H9 (cell line): ENCODE results near the gene KIF5A. TPM values are rescaled to one million over a fixed set of nuclear protein-coding genes. Genes with fewer than 3 reads are reported as not detected.

Source experiments
- DNase-seq: peaks from one replicate; pipeline ENCODE4 v3.0.0-alpha.2; 2017
- H2AFZ ChIP-seq: one replicate; pipeline ENCODE4 v1.6.1; 2013; ENCODE audit warnings: mild to moderate bottlenecking, low read length, control low read depth, moderate library complexity
- H2AK5ac ChIP-seq: 2 replicates; pipeline ENCODE4 v1.6.1; 2013; ENCODE audit warnings: low read length, control low read depth, mixed read lengths; ENCODE audit not compliant: insufficient read length
- H2BK120ac ChIP-seq: one replicate; pipeline ENCODE4 v1.6.1; 2013; ENCODE audit warnings: low read depth, mild to moderate bottlenecking, low read length, control low read depth, inconsistent platforms; ENCODE audit not compliant: poor library complexity, severe bottlenecking
- H2BK12ac ChIP-seq: 2 replicates; pipeline ENCODE4 v1.6.1; 2013; ENCODE audit warnings: low read length, control low read depth, mixed read lengths, low read depth; ENCODE audit not compliant: insufficient read length
- H2BK15ac ChIP-seq: 2 replicates; pipeline ENCODE4 v1.6.1; 2013; ENCODE audit warnings: low read depth, low read length, control low read depth
- H2BK20ac ChIP-seq: one replicate; pipeline ENCODE4 v1.6.1; 2013; ENCODE audit warnings: low read depth, mild to moderate bottlenecking, low read length, control low read depth, inconsistent platforms; ENCODE audit not compliant: poor library complexity, severe bottlenecking
- H2BK5ac ChIP-seq: 2 replicates; pipeline ENCODE4 v1.6.1; 2013; ENCODE audit warnings: low read length, control low read depth, mixed read lengths; ENCODE audit not compliant: insufficient read length
- H3K14ac ChIP-seq: 2 replicates; pipeline ENCODE4 v1.6.1; 2013; ENCODE audit warnings: low read length, control low read depth; ENCODE audit not compliant: insufficient read depth
- H3K18ac ChIP-seq: 2 replicates; pipeline ENCODE4 v1.6.1; 2013; ENCODE audit warnings: low read depth, mild to moderate bottlenecking, mixed read lengths, low read length, control low read depth; ENCODE audit not compliant: insufficient read length
- H3K23ac ChIP-seq: 2 replicates; pipeline ENCODE4 v1.6.1; 2013; ENCODE audit warnings: low read length, control low read depth, mixed read lengths, low read depth; ENCODE audit not compliant: insufficient read length
- H3K23me2 ChIP-seq: 2 replicates; pipeline ENCODE4 v1.6.1; 2013; ENCODE audit warnings: low read depth, mild to moderate bottlenecking, mixed read lengths, low read length, control low read depth; ENCODE audit not compliant: insufficient read length, poor library complexity, severe bottlenecking
- H3K27ac ChIP-seq: 2 replicates; pipeline ENCODE4 v1.5.1; 2013; ENCODE audit warnings: low read length, control low read depth, mixed read lengths, low read depth; ENCODE audit not compliant: insufficient read length
- H3K27me3 ChIP-seq: 2 replicates; pipeline ENCODE4 v1.6.1; 2013; ENCODE audit warnings: low read length, control low read depth, inconsistent platforms; ENCODE audit not compliant: insufficient read depth
- H3K4ac ChIP-seq: 2 replicates; pipeline ENCODE4 v1.6.1; 2013; ENCODE audit warnings: low read depth, mild to moderate bottlenecking, control low read depth, inconsistent platforms, low read length, moderate library complexity
- H3K4me1 ChIP-seq: 2 replicates; pipeline ENCODE4 v1.6.1; 2013; ENCODE audit warnings: low read length, control low read depth, inconsistent platforms; ENCODE audit not compliant: insufficient read depth
- H3K4me2 ChIP-seq: 2 replicates; pipeline ENCODE4 v1.6.1; 2013; ENCODE audit warnings: low read length, control low read depth, mixed read lengths; ENCODE audit not compliant: insufficient read length, insufficient read depth
- H3K56ac ChIP-seq: 2 replicates; pipeline ENCODE4 v1.6.1; 2013; ENCODE audit warnings: low read depth, mild to moderate bottlenecking, mixed read lengths, low read length, control low read depth; ENCODE audit not compliant: insufficient read length
- H3K79me1 ChIP-seq: 2 replicates; pipeline ENCODE4 v1.6.1; 2013; ENCODE audit warnings: low read depth, mild to moderate bottlenecking, moderate library complexity, low read length, control low read depth, inconsistent platforms; ENCODE audit not compliant: insufficient read depth, poor library complexity, severe bottlenecking
- H3K79me2 ChIP-seq: 2 replicates; pipeline ENCODE4 v1.6.1; 2013; ENCODE audit warnings: low read length, control low read depth, inconsistent platforms; ENCODE audit not compliant: insufficient read depth
- H3K9ac ChIP-seq: 2 replicates; pipeline ENCODE4 v1.6.1; 2013; ENCODE audit warnings: low read length, control low read depth, mixed read lengths; ENCODE audit not compliant: insufficient read length; ENCODE audit errors: extremely low read depth
- H3K9me3 ChIP-seq: one replicate; pipeline ENCODE4 v1.6.1; 2013; ENCODE audit warnings: low read depth, low read length, inconsistent platforms; ENCODE audit not compliant: control insufficient read depth
- H3T11ph ChIP-seq: one replicate; pipeline ENCODE4 v1.6.1; 2013; ENCODE audit warnings: mild to moderate bottlenecking, low read length, control low read depth, inconsistent platforms
- H4K20me1 ChIP-seq: one replicate; pipeline ENCODE4 v1.6.1; 2013; ENCODE audit not compliant: control insufficient read depth, insufficient read length, insufficient read depth
- H4K5ac ChIP-seq: 2 replicates; pipeline ENCODE4 v1.6.1; 2013; ENCODE audit warnings: low read depth, mild to moderate bottlenecking, mixed read lengths, low read length, control low read depth; ENCODE audit not compliant: insufficient read length
- H4K8ac ChIP-seq: replicated peaks from 2 replicates; pipeline ENCODE4 v1.6.1; 2013; ENCODE audit warnings: low read length, control low read depth, mixed read lengths, low read depth; ENCODE audit not compliant: insufficient read length
- H4K91ac ChIP-seq: 2 replicates; pipeline ENCODE4 v1.6.1; 2013; ENCODE audit warnings: low read depth, mild to moderate bottlenecking, moderate library complexity, mixed read lengths, low read length, control low read depth; ENCODE audit not compliant: insufficient read length
- H3K27ac Mint-ChIP-seq, 3 experiments: 2 replicates in 2 of 3; 3 replicates in 1 of 3; pipeline ENCODE4 v1.8.0; 2020 to 2021; ENCODE audit warnings: mixed read lengths in 3 of 3, mild to moderate bottlenecking in 1 of 3, moderate library complexity in 1 of 3
- H3K27me3 Mint-ChIP-seq: 2 replicates; pipeline ENCODE4 v1.8.0; 2021; ENCODE audit warnings: low read depth, mild to moderate bottlenecking, moderate library complexity, mixed read lengths
- H3K36me3 Mint-ChIP-seq, 3 experiments: 2 replicates in 2 of 3; 3 replicates in 1 of 3; pipeline ENCODE4 v1.8.0; 2020 to 2021; ENCODE audit warnings: low read depth in 3 of 3, mixed read lengths in 3 of 3; ENCODE audit not compliant: insufficient read depth in 1 of 3
- H3K4me1 Mint-ChIP-seq, 2 experiments: 2 replicates each; pipeline ENCODE4 v1.8.0; 2020; ENCODE audit warnings: mixed read lengths in 2 of 2
- H3K4me3 Mint-ChIP-seq, 2 experiments: 2 replicates in 1 of 2; 3 replicates in 1 of 2; pipeline ENCODE4 v1.8.0; 2020 to 2021; ENCODE audit warnings: mild to moderate bottlenecking in 2 of 2, mixed read lengths in 2 of 2, moderate library complexity in 1 of 2
- H3K9me3 Mint-ChIP-seq, 2 experiments: 2 replicates in 1 of 2; 3 replicates in 1 of 2; pipeline ENCODE4 v1.8.0; 2020; ENCODE audit warnings: mild to moderate bottlenecking in 2 of 2, mixed read lengths in 2 of 2, moderate library complexity in 1 of 2
- WGBS: extraction: QIAGEN DNeasy Blood & Tissue Kit; methylation state at CpG from one replicate; pipeline ENCODE4 v1.1.7; 2013; ENCODE audit warnings: missing lambda C conversion rate, low lambda C conversion rate, mixed read lengths; ENCODE audit not compliant: insufficient read length; ENCODE audit errors: extremely low coverage; 5-methylcytosine and 5-hydroxymethylcytosine counted together
- total RNA-seq: library from RNA; stranded (reverse); gene quantifications from 2 replicates; pipeline ENCODE4 v1.2.1, GENCODE V29; 2021
- TF ChIP-seq, protein P1 (sequence below): fragments of 200-600 bp; sonication (generic); conservative IDR thresholded peaks from 3 replicates; pipeline ENCODE4 v1.8.0; 2021; ENCODE audit warnings: antibody characterized with exemption, mild to moderate bottlenecking

KIF5A gene
- total RNA-seq, 1 experiment from 2014 or later, result 18.5 TPM

DNA sequence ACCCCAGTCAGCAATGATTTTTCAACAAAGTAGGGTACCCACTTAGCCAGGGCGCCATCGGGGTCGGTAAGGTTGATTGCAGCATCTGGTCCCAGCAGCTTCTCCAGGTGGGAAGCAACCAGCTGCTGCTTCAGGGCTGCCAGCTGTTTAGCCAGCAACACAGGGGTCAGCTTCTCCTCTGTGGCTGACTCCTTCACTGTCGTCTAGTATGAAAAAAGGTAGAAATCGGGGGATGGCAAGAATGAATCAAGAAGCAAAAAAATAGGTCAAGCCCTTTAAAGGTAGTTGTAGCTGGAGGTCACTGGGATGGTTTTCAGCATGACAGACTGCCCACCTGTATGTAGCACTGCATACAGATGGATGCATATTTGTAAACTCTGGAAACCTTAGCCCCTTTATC, 15.6 kb upstream of the KIF5A start:
- no peak overlapping the region for H3K27ac ChIP-seq
- no peaks in the 10 kb centered on the region for H3K27me3 ChIP-seq
- no peak overlapping the region for H4K8ac ChIP-seq
- Mint-ChIP-seq H3K27ac (no peak overlapping the region), H3K9me3 (no peaks in the 10 kb centered on the region), H3K4me1 (peaks cover 9 to 20% of the 10 kb centered on the region in 2 experiments), H3K27me3 (no peaks in the 10 kb centered on the region), H3K4me3 (no peak overlapping the region), H3K36me3 (peaks cover 24 to 80% (median 77%) of the 10 kb centered on the region in 3 experiments)
- H3K4ac ChIP-seq, result no peak overlapping the region
- H2BK20ac ChIP-seq, result no peak overlapping the region
- H2BK15ac ChIP-seq, result no peak overlapping the region
- no peak overlapping the region for H3K4me2 ChIP-seq
- no peak overlapping the region for H3K18ac ChIP-seq
- no peaks in the 10 kb centered on the region; the same call in none of the 2 replicates for H3K4me1 ChIP-seq
- WGBS, result no CpG with 5 or more reads among the region's 5 CpGs
- H2AK5ac ChIP-seq, result no peak overlapping the region
- H4K91ac ChIP-seq, result no peak overlapping the region
- no peak overlapping the region for H3K9ac ChIP-seq
- TF ChIP-seq, protein P1, sequence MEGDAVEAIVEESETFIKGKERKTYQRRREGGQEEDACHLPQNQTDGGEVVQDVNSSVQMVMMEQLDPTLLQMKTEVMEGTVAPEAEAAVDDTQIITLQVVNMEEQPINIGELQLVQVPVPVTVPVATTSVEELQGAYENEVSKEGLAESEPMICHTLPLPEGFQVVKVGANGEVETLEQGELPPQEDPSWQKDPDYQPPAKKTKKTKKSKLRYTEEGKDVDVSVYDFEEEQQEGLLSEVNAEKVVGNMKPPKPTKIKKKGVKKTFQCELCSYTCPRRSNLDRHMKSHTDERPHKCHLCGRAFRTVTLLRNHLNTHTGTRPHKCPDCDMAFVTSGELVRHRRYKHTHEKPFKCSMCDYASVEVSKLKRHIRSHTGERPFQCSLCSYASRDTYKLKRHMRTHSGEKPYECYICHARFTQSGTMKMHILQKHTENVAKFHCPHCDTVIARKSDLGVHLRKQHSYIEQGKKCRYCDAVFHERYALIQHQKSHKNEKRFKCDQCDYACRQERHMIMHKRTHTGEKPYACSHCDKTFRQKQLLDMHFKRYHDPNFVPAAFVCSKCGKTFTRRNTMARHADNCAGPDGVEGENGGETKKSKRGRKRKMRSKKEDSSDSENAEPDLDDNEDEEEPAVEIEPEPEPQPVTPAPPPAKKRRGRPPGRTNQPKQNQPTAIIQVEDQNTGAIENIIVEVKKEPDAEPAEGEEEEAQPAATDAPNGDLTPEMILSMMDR, result no peak
- H3K9me3 ChIP-seq, result no peaks in the 10 kb centered on the region
- H3K14ac ChIP-seq, result no peak overlapping the region
- no peak overlapping the region for H3K23ac ChIP-seq
- H2BK120ac ChIP-seq, result no peak overlapping the region
- H4K20me1 ChIP-seq, result no peaks in the 10 kb centered on the region
- H3K79me2 ChIP-seq, result no peaks in the 10 kb centered on the region
- no peak overlapping the region for H3K56ac ChIP-seq
- H3K79me1 ChIP-seq, result no peaks in the 10 kb centered on the region
- no peaks in the 10 kb centered on the region for H3K23me2 ChIP-seq
- no peak overlapping the region for H2AFZ ChIP-seq
- H2BK12ac ChIP-seq, result no peak overlapping the region
- no peak overlapping the region for H4K5ac ChIP-seq
- DNase-seq, result no peak
- no peak overlapping the region for H3T11ph ChIP-seq
- H2BK5ac ChIP-seq, result no peak overlapping the region
